HL-60/S4 treated with retinoic acid at 250 ng/mL for 4 days and 3 days (cell line): ENCODE measurements around the gene DCAF16.

Experiments
- in situ Hi-C: fragments of 300-500 bp; cut with MboI; formaldehyde crosslinking; loops from 2 replicates; pipeline ENCODE4 v1.7.0; 2022; ENCODE audit warnings: low sequenced_read_pairs

The DCAF16 gene

GRCh38 chr4:17786567-17786966, 24.0 kb downstream of the DCAF16 start:
- in situ Hi-C loops: no loop called here

- in situ Hi-C loops: no loop called here
These were observed 24.7 kb downstream of the DCAF16 start for GRCh38 chr4:17785858-17786257.

- in situ Hi-C loops: no loop called here
These were observed 29.0 kb downstream of the DCAF16 start, which contains the start of gene FAM184B for GRCh38 chr4:17781300-17782287. Gene FAM184B, minus strand, starts transcription at chr4:17781621. Its CDS starts 322 bp downstream, at chr4:17781299.

DNA sequence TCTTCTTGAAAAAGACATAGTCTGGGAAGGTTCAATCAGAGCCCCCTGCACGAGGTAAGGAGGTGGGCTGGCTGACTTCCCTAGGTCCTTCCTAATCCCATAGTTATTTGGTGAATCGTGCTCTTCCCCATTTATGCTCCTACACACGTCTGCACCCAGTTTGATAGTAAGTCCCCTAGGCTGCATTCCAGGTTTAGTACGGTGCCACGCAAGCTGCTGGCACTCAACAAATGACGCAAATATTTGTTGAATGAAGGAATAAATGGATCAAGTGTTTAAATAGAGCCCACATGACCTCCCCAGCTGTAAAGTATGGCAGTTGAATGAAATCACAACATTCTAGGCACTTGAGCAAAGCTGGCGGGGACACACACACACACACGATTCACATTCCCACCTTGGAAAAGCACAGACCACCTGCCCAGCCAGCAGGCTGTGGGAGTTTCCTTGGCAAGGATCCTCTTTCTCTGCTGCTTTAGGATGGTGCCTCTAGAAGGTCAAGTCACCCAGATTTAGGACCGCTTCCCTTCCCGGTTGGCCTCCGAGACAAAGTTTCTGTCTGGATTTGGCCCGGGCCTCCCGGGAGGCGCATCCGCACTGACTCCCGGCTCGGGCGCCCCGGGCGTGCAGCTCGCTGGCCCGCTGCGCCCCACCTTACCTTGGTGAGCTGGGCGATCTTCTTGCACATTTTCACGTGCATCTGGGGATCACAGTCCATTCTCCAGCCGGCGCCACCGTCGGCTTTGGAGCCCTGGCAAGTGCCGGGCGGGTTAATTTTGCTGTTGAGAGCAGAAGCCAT, 29.9 kb downstream of the DCAF16 start:
- in situ Hi-C loops: no loop called here

GRCh38 chr4:17778431-17778830, 32.1 kb downstream of the DCAF16 start:
- in situ Hi-C loops: no loop called here

- in situ Hi-C loops: no loop called here
These were observed 37.3 kb downstream of the DCAF16 start for GRCh38 chr4:17773135-17773698.

- in situ Hi-C loops: no loop called here
These were observed 39.2 kb downstream of the DCAF16 start for GRCh38 chr4:17771284-17771908.

DNA sequence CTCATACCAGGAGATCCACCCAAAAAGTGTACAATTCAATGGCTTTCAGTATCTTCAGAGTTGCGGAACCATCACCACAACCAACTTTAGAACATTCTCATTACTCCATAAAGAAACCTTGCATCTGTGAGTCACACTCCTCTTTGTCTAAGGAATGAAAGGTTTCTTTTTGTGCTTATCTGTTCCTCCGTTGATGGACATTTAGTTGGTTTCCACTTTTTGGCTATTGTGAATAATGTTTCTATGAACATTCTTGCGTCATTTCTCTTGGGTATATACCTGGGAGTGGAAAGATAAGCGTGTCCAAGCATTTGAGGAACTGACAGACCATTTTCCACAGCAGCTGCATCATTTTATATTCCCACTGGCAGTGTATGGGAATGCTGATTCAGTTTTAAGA, 39.7 kb downstream of the DCAF16 start:
- in situ Hi-C loops: no loop called here

DNA sequence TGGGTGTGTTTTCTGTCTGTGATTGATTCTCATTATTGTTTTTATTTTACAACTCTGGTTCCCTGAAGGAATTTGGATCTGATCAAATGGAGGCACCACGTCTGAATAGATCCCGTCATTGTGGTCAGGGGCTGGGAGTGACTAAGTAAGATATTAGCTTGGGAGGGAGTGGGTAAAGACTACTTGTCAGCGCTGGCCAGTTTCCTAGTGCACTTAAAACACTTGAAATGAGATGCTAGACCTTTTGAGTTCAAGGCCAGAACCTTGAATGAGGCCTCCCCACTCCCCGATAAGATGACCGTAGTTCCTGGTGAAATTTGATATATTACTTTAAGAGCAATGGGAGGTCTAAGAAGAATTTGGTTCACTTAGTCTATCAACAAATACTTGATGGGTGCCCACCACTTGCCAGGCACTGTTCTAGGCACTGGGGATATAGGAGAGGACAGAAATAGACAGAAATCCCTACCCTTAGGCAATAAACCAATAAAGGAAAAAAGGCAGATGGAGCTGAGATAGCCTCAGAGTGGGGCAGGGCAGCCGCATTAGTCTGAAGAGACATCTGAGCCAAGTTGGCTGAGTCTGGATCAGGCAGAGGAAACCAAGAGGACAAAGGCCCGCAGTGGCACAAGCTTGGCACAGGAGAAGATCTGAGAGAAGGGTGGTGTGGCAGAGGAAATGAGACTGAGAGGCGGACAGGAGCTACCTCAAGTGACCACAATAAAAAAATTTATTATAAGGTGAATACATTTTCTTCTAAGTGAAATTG, 41.0 kb downstream of the DCAF16 start:
- in situ Hi-C loops: no loop called here

- in situ Hi-C loops: no loop called here
These were observed 43.6 kb downstream of the DCAF16 start for GRCh38 chr4:17766826-17767458.

DNA sequence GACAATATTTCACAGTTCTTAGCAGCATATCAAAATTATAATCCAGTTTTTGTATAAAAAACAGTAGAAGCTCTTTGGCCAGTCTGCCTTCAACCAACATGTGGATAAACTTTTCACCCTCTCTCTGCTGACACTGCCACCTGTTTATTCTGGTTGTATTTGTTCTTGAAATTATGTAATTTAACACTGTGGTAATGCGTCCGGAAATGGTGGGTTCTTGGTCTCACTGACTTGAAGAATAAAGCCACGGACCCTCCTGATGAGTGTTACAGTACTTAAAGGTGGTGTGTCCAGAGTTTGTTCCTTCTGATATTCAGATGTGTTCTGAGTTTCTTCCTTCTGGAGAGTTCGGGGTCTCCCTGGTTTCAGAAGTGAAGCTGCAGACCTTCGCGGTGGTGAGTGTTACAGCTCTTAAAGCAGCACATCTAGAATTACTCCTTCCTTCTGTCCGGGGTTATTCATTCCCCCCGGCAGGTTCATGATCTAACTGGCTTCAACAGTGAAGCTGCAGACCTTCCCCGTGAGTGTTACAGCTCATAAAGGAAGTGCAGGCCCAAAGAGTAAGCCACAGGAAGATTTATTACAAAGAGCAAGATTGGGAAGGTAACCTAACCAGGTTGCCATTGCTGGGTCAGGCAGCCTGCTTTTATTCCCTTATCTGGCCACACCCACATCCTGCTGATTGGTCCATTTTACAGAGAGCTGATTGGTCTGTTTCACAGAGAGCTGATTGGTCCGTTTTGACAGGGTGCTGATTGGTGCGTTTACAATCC, 44.9 kb downstream of the DCAF16 start:
- in situ Hi-C loops: no loop called here

- in situ Hi-C loops: no loop called here
These were observed 46.6 kb downstream of the DCAF16 start for GRCh38 chr4:17763931-17764330.

DNA sequence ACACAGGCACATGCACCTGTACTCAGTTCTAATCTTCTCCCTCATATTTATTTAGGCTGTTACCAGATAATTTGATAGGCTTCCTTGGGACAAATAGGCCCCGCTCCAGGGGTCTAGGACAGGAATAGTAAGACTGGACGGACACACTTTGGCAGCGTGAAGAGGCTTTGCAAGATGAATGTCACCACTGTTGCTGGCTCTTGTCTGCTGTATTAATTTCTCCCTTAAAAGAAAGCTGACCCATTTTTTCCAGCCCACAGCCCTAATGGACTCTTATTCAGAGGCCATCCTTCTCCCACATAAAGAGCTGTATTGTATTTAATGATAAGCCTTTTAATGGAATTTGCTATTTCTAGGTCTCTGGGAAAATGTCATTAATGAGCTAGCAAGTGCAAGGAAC, 47.1 kb downstream of the DCAF16 start:
- in situ Hi-C loops: no loop called here

DNA sequence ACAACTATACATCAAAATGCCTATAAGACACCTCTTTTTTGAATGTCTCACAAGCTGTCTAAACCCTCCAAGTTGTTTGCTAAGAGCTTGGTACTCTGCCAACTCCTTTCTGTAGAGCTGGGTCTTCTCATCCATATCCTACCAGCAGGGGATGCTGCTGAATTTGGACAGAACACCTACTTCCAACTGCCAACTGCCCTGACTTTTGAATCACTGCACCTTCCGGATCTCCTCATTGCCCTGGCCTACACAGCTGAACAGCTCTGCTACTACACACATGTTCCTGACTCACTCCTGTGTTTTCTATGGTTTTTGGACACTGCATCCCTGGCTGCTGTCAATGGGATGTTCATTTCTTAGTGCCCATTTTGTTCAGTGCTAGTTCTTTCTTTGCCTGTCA, 47.8 kb downstream of the DCAF16 start:
- in situ Hi-C loops: no loop called here

GRCh38 chr4:17761062-17761461, 49.5 kb downstream of the DCAF16 start:
- in situ Hi-C loops: no loop called here

- in situ Hi-C loops: no loop called here
These were observed 49.9 kb downstream of the DCAF16 start for GRCh38 chr4:17760626-17761025.

- in situ Hi-C loops: no loop called here
These were observed 52.1 kb downstream of the DCAF16 start for GRCh38 chr4:17758485-17758884.

- in situ Hi-C loops: no loop called here
These were observed 52.9 kb downstream of the DCAF16 start for GRCh38 chr4:17757621-17758020.

DNA sequence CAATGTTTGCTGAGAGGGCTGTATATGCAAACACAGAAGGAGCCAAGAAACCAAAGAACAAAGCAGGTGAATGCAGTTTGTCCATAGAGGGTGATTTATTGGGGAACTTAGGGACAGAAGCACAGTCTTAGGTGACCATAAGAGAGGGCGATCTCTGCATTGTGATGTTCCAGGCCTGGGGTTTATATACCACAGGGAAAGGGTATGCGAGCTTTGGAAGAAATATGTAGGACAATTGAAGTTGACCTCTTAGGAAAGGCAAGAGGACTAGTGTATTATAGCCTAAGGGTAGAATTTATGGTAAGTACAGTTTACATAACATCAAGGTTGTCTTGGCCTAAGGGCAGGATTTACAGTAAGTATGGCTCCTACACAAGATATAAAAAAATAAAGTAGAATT, 56.9 kb downstream of the DCAF16 start:
- in situ Hi-C loops: no loop called here
